Uterus (tissue), 4 donors: ENCODE measurements around the gene PJVK. TPM values are rescaled to one million over a fixed set of nuclear protein-coding genes. Genes with fewer than 3 reads are reported as not detected.

ENCODE experiments used
- DNase-seq, 2 donors: peaks; one replicate each; pipeline ENCODE4 v3.0.0-alpha.2; 2019 to 2020
- H3K27ac ChIP-seq, 2 donors: fragments of 200-600 bp; sonication (generic); 1 replicate in 1 of 2; 2 replicates in 1 of 2; pipeline ENCODE4 v1.5.1; 2016 to 2018
- H3K27me3 ChIP-seq, 2 donors: fragments of 200-600 bp; sonication (generic); one replicate each; pipeline ENCODE4 v1.5.1; 2018 to 2019; ENCODE audit warnings: control low read depth in 1 of 2
- H3K36me3 ChIP-seq, 2 donors: fragments of 200-600 bp; sonication (generic); one replicate each; pipeline ENCODE4 v1.5.1; 2019; ENCODE audit warnings: control low read depth in 1 of 2
- H3K4me1 ChIP-seq, 2 donors: fragments of 200-600 bp; sonication (generic); one replicate each; pipeline ENCODE4 v1.5.1; 2018 to 2019; ENCODE audit warnings: control low read depth in 1 of 2
- H3K4me3 ChIP-seq, 2 donors: fragments of 200-600 bp; sonication (generic); 1 replicate in 1 of 2; 2 replicates in 1 of 2; pipeline ENCODE4 v1.5.1; 2018 to 2019; ENCODE audit warnings: mild to moderate bottlenecking in 1 of 2
- H3K9me3 ChIP-seq, 2 donors: fragments of 200-600 bp; sonication (generic); one replicate each; pipeline ENCODE4 v1.5.1; 2019; ENCODE audit warnings: control low read depth in 1 of 2
- POLR2A ChIP-seq, 2 donors: fragments of 450-650 bp; IDR thresholded peaks; one replicate each; pipeline ENCODE4 v1.6.1; 2016; ENCODE audit warnings: antibody characterized with exemption in 2 of 2, mild to moderate bottlenecking in 1 of 2, moderate library complexity in 1 of 2
- intact Hi-C: fragments of 100-400 bp; cut with DNase I; formaldehyde crosslinking; loops from one replicate; pipeline ENCODE4 v1.15.1; 2023; ENCODE audit warnings: low total_unique reads
- total RNA-seq, 4 donors: library from RNA; depleted of rRNA in 3 of 4; stranded (reverse); fragments of >200 nt in 3 of 4; gene quantifications; one replicate each; pipeline versions ENCODE4 v1.1.0 to v1.2.4, GENCODE V29; 2014 to 2023
- TF ChIP-seq, protein P1 (sequence below), 4 experiments: fragments of 200-600 bp in 2 of 4; fragments of 450-650 bp in 2 of 4; sonication (generic) in 2 of 4; IDR thresholded peaks; one replicate each; pipeline ENCODE4 v1.5.1; 2016 to 2019; ENCODE audit warnings: antibody characterized with exemption in 4 of 4, mild to moderate bottlenecking in 2 of 4, moderate library complexity in 1 of 4
- donor health status: DM: yes; HTN: yes; CAD: no.

The PJVK gene
- total RNA-seq, 4 donors from 2014 or later: 3.8 to 9.4 (median 7.5) TPM; not detected in 1

DNA sequence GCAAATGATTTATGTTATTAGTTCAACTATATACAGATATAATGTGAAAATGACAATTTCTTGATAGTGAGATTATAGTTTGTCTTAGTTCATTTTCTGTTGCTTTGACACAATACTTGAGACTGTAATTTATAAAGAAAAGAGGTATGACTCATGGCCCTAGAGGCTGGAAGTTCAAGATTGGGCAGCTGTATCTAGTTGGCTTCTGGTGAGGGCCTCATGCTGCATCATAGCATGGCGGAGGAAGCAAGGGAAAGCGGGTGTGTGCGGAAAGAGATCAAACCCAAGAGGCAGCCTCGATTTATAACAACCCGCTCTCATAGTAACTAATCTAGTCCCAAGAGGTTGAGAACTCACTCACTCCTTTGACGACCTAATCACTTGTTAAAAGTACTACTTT lies 40.4 kb downstream of the PJVK start:
- no peaks in the 10 kb centered on the region for H3K36me3 ChIP-seq
- H3K27me3 ChIP-seq: no peaks in the 10 kb centered on the region
- no peak overlapping the region for H3K4me3 ChIP-seq
- H3K4me1 ChIP-seq: no peaks in the 10 kb centered on the region
- H3K27ac ChIP-seq: no peak overlapping the region
- DNase-seq: no peak
- H3K9me3 ChIP-seq: no peaks in the 10 kb centered on the region
- no peak for TF ChIP-seq POLR2A (IDR thresholded peaks at IDR 0.05)
- TF ChIP-seq, protein P1, sequence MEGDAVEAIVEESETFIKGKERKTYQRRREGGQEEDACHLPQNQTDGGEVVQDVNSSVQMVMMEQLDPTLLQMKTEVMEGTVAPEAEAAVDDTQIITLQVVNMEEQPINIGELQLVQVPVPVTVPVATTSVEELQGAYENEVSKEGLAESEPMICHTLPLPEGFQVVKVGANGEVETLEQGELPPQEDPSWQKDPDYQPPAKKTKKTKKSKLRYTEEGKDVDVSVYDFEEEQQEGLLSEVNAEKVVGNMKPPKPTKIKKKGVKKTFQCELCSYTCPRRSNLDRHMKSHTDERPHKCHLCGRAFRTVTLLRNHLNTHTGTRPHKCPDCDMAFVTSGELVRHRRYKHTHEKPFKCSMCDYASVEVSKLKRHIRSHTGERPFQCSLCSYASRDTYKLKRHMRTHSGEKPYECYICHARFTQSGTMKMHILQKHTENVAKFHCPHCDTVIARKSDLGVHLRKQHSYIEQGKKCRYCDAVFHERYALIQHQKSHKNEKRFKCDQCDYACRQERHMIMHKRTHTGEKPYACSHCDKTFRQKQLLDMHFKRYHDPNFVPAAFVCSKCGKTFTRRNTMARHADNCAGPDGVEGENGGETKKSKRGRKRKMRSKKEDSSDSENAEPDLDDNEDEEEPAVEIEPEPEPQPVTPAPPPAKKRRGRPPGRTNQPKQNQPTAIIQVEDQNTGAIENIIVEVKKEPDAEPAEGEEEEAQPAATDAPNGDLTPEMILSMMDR (IDR thresholded peaks at IDR 0.05): no peak
- intact Hi-C loops: no loop called here

DNA sequence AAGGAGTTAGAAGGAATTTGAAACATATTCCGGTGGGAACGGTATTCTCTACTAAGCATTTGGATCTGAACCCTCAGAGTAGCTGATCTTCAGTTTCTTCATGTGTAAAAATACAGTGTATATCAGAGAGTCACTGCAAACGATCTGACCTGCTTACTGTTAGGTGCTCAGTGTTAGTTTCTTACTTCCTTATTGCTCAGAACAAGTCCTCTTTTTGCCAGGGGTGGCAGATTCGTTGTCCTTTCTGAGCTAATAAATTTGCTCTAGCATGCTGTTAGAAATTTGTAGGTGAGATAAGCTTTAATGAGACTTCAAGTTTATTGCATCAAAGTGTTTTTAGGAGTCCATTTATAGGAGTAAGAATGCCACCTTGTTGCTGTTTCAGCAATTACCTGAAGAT lies 44.9 kb downstream of the PJVK start:
- Histone ChIP-seq H3K4me1 (no peaks in the 10 kb centered on the region), H3K4me3 (no peak overlapping the region), H3K27me3 (no peaks in the 10 kb centered on the region), H3K36me3 (no peaks in the 10 kb centered on the region), H3K9me3 (no peaks in the 10 kb centered on the region), H3K27ac (no peak overlapping the region)
- TF ChIP-seq, protein P1 (IDR thresholded peaks at IDR 0.05): no peak
- DNase-seq: no peak
- intact Hi-C loops: no loop called here

DNA sequence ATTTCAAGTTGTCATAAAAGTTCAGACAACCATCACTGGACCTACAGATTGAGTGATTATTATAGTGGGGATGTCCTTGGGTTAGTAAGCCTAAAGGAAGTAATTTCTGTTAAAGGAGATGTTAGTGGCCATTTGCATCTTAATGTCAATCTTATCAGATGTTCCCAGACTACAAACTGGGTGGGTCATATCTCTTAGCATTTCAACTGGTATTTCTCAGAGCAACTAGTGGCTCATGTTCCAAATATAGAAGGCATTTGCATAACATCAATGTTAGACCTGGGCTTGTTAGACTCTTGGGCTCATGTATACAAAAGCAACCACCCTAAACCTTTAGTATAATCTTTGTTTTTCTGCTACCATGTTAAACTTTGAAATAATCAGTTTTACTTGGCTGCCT lies 47.0 kb downstream of the PJVK start:
- Histone ChIP-seq H3K27ac (no peak overlapping the region), H3K4me1 (no peaks in the 10 kb centered on the region), H3K36me3 (no peaks in the 10 kb centered on the region), H3K4me3 (no peak overlapping the region), H3K27me3 (no peaks in the 10 kb centered on the region), H3K9me3 (no peaks in the 10 kb centered on the region)
- TF ChIP-seq, protein P1 (IDR thresholded peaks at IDR 0.05): no peak
- no peak for TF ChIP-seq POLR2A (IDR thresholded peaks at IDR 0.05)
- intact Hi-C loops: no loop called here
- no peak for DNase-seq

DNA sequence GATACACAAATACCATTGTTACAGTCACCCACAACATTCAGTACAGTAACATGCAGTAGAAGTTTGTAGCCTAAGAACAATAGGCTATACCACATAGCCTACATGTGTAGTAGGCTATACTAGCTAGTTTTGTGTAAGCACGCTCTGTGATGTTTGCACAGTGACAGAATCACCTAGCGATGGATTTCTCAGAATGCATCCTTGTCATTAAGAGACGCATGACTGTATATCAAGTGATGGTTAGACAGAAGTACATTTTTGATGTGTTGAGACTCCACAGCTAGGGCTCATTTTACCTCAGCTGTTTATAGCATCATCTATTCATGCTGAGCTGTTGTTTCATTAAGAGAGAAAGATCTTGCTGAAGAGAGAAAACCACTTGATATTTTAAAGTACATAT lies 48.5 kb downstream of the PJVK start:
- intact Hi-C loops: no loop called here
- H3K36me3 ChIP-seq: no peaks in the 10 kb centered on the region

DNA sequence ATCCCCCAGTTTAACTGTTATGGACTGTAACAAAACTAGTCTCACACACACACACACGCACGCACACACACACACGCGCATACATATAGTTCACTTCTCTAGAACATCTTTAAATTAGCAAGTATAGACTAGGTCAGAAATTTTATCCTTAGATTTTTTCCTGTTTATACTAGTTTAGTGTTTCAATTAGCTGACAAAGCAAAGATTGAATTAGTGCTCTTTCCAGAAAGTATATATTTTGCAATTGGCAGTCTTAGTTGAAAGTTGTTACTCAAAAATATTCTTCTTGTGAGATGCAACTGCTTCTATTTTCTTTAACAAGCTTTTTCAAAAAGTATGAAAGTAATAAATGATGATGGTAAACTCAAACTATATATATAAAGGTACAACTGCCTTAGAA lies 51.6 kb downstream of the PJVK start:
- H3K4me3 ChIP-seq: no peak overlapping the region
- H3K27ac ChIP-seq: no peak overlapping the region
- no peaks in the 10 kb centered on the region for H3K27me3 ChIP-seq
- intact Hi-C loops: no loop called here
- H3K4me1 ChIP-seq: no peaks in the 10 kb centered on the region
- no peaks in the 10 kb centered on the region for H3K9me3 ChIP-seq
- H3K36me3 ChIP-seq: no peaks in the 10 kb centered on the region
- no peak for TF ChIP-seq POLR2A (IDR thresholded peaks at IDR 0.05)
- TF ChIP-seq, protein P1 (IDR thresholded peaks at IDR 0.05): no peak
- no peak for DNase-seq

More for the DNA sequence above, 48.5 kb downstream of the PJVK start:
- TF ChIP-seq, protein P1 (IDR thresholded peaks at IDR 0.05): no peak
- no peak for TF ChIP-seq POLR2A (IDR thresholded peaks at IDR 0.05)
- Histone ChIP-seq H3K9me3 (no peaks in the 10 kb centered on the region), H3K27me3 (no peaks in the 10 kb centered on the region), H3K4me3 (no peak overlapping the region), H3K27ac (no peak overlapping the region), H3K4me1 (no peaks in the 10 kb centered on the region)
- no peak for DNase-seq
